ENCODE measurements around the gene SPECC1.
"Not testable (repeated sequence)": the region's sequence is repeated elsewhere in the genome, so short reads cannot be mapped to it uniquely, and the experiment has no call there.

SPECC1 gene

DNA sequence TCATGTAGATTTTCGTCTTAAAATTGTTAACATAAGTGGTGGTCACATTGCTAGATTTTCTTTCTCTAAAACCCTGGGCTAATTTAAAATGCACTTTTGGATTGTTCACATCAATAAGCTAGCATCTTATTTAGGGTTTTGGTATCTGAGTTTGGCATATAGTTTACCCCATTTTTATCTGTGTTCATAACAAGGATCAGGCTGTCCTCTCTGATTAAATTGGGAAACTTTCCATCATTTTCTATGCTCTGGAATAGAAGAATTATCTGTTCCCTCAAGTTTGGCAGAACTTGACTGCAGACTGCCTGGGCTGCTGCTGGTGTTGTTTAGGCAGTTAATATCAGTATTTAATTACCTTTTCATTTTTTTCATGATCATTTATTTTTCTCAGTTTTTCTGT lies 1.8 kb downstream of the SPECC1 start:
- DNase-seq (ENCODE audit: low read depth), result no peak

DNA sequence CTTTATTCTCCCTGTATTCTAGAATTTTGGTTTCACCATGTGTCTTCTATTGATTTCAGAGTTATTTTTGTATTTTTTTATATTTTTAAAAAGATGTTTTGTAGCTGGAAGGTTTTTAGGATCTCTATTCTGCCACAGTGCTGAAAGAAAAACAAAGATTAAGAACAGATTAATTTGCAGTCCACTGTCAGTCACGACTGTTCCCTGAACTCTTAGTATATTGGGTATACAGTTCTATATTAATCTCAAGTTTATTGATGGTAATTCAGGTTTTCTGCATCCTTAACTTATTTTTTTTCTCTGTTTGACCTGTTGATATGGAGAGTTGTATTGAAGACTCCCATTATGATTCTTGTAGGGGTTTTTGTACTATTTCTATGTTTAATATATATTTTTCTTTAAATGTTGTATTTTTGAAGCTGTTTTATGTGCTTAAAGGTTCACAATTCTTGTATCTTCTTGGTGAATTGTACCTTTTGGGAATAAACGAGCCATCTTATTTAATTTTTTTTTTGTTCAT lies 2.9 kb downstream of the SPECC1 start:
- DNase-seq (ENCODE audit: low read depth), result no peak

DNA sequence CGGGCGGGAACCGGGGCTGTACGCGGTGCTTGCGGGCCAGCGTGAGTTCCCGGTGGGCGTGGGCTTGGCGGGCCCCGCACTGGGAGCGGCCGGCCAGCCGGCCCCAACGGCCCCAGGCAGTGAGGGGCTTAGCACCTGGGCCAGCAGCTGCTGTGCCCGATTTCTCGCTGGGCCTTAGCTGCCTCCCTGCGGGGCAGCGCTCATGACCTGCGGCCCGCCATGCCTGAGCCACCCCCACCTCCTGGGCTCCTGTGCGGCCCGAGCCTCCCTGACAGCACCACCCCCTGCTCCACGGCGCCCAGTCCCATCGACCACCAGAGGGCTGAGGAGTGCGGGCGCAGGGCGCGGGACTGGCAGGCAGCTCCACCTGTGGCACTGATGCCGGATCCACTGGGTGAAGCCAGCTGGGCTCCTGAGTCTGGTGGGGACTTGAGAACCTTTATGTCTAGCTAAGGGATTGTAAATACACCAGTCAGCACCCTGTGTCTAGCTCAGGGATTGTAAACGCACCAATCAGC lies 7.4 kb downstream of the SPECC1 start:
- DNase-seq (ENCODE audit: low read depth), result not testable (repeated sequence)

DNA sequence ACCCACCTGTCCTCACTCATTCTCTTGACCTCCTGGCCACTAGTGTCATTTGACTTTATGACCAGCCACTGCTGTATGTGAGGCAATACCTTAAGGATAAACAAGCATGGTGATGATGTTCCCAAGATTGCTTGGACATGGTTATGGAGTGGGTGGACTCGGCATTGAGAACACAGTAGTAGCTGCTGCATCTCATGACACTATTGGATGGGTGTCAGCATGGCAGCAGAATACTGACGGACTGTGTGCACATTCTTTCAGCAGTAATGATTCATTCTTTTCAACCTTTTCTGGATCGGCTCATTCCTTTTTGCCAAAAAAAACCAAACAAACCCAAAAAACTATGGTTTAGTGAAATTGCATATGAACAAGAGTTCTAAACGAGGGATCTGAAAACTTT lies 13.5 kb downstream of the SPECC1 start:
- DNase-seq (ENCODE audit: low read depth), result no peak

DNA sequence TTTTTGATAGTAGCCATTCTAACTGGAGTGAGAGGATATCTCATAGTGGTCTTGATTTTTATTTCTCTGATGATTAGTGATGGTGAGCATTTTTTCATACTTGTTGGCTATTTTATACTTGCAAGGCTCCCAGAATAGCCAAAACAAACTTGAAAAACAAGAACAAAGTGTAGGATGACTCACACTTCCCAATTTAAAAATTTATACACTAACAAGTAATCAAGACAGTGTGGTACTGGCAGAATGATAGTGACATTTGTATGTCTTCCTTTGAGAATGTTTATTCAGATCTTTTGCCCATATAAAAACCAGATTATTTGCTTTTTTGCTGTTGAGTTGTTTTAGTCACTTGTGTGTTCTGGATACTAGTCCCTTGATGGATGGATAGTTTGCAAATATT lies 17.8 kb downstream of the SPECC1 start:
- DNase-seq (ENCODE audit: low read depth), result no peak

DNA sequence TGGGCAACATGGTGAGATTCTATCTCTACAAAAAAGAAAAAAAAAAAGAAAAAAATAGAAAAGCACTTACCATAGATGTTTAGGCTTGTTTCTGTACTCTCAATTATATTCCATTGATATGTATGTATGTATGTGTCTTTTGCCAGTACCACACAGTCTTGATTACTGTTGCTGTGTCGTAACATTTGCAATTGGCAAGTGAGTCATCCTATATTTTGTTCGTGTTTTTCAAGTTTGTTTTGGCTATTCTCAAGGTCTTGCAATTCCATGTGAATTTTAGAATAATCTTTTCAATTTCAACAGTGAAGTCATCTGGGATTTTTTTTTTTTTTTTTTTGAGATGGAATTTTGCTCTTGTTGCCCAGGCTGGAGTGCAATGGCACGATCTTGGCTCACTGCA lies 19.3 kb downstream of the SPECC1 start:
- DNase-seq (ENCODE audit: low read depth), result no peak

DNA sequence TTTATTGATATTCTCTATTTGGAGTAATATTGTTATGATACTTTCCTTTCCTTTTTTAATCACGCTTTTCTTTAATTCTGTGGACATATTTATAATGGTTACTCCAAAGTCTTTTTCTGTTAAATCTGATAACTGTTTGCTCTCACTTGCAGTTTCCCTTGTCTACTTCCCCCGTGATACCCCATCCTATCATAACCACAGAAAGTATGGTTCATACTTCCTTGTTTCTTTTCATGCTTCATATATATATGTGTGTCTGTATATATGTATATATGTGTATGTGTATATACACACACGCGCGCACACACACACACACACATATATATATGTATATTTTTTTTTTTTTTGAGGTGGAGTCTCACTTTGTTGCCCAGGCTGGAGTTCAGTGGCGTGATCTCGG lies 23.5 kb downstream of the SPECC1 start:
- peak; percentile 21 for DNase-seq (ENCODE audit: low read depth)

DNA sequence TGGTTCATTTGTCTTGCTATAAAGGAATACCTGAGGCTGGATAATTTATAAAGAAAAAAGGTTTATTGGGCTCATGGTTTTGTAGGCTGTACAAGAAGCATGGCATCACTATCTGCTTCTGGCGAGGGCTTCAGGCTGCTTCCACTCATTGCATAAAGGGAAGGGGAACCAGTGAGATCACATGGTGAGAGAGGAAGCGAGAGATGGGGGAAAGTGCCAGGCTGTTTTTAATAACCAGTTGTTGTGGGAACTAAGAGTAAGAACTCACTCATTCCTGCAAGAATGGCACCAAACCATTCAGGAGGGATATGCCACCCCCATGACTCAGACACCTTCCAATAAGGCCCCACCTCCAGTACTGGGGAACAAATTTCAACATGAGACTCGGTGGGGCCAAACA lies 24.3 kb downstream of the SPECC1 start:
- DNase-seq (ENCODE audit: low read depth), result no peak

DNA sequence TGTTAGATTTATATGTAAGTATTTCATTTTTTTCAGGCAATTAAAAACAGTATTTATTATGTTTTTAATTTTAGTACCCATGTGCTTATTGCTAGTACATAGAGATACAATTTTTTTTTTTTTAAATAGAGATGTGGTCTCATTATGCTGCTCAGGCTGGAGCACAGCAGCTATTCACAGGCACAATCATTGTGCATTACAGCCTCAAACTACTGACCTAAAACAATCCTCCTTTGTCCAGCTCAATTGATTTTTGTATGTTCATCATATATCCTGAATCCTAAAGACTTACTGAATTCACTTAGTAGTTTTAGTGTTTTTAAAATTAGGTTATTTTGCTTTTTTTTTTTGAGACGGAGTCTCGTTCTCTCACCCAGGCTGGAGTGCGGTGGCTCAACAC lies 26.3 kb downstream of the SPECC1 start:
- DNase-seq (ENCODE audit: low read depth), result no peak

DNA sequence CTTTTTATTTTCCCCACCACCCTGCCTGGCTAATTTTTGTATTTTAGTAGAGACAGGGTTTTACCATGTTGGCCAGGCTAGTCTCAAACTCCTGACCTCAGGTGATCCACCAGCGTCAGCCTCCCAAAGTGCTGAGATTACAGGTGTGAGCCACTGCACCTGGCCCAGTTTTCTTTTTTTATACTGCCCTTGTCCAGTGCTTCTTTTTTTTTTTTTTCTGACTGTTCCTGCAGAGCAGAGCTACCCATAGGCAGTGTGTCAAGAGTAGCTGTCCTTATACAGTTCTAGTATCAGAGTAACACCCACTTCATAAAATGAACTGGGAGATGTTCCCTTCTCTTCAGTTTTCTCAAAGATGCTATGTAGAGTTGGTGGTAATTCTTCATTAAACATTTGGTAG lies 28.1 kb downstream of the SPECC1 start:
- not testable (repeated sequence) for DNase-seq (ENCODE audit: low read depth)

DNA sequence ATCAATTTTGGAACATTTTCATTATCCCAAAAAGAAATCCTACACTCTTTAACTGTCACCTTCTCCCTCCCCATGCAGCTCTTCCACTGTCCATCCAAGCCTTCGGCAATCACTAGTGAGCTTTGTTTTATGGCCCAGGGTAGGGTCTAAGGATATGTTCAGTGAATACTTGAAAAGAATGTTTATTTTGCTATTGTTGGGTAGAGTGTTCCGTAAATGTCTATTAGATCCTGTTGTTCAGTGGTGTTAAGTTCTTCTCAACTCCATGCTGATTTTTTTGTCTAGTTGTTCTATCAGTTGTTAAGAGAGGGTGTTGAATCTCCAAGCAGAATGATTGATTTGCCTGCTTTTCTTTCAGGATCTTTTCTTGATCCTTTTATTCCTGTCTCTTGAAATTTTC lies 29.9 kb downstream of the SPECC1 start:
- no peak for DNase-seq (ENCODE audit: low read depth)

DNA sequence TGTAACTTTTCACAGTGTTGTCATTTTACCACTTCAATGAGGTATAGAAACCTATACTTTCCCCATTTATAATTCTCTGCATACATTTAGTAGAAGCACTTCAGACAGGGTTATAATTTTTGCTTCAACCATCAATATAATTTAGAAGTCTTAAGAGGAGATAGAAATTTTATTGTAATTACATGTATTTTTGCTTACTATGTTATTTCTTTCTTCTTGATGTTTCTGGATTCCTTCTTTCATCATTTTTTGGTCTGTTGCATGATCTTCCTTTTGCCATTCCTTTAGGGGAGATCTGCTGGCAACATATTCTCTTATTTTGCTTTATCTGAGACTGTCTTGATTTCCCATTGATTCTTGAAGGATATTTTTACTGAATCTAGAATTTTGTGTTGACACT lies 31.1 kb downstream of the SPECC1 start:
- DNase-seq (ENCODE audit: low read depth), result no peak

DNA sequence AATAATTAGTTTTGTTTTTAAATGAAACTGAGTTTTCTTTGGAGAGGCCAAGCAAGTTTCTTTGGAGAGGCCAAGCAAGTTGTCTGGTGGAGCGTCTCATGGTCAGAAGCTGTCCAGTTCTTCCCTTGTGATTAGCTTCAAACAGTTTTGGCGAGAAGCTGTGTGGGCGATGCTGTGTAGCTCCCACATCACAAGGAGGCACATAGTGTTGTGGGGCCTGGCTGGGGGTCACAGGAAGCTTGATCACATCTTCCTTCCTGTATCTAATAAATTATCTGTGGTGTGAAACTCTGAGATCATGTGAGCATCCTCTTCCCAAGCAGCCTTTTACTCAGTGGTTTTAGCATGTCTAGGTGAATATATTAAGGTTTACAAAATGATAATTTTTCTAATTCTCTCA lies 33.9 kb downstream of the SPECC1 start:
- no peak for DNase-seq (ENCODE audit: low read depth)

DNA sequence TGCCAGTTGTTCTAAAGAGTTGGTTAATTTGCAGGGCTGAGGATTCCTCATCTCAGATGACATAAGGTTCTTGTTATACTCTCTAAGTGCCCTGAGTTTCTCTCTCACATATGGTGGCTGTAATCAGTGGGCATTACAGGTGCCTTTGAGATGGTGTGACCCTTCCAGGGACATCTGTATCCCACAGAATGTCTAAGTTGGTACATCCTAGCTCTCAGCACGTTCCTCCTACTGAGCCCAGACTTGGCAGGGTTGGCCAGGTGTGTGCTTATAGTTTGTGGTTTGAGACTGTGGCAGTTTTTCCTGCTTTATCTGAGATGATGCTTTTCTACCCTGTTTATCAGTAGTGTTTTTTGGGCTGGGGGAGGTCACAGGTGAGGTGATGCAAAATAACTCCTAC lies 36.3 kb downstream of the SPECC1 start:
- DNase-seq (ENCODE audit: low read depth), result no peak

DNA sequence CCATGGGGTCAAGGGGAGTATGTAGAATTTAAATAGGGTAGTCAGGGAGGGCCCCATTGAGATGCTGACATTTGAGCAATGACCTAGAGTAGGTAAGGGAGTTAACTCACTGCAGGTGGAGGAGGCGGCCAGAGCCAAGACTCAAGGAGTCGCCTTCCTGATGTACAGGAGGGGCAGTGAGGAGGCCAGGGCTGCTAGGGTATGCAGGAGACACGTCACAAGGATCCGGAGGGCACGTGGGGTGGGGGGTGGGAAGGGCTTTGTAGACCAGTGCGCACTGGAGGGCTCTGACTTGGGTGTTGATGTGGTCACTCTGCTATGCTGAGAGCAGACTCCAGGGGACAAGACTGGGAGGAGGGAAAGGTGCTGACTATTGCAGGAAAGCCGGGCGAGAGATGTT lies 37.5 kb downstream of the SPECC1 start:
- DNase-seq (ENCODE audit: low read depth), result no peak

DNA sequence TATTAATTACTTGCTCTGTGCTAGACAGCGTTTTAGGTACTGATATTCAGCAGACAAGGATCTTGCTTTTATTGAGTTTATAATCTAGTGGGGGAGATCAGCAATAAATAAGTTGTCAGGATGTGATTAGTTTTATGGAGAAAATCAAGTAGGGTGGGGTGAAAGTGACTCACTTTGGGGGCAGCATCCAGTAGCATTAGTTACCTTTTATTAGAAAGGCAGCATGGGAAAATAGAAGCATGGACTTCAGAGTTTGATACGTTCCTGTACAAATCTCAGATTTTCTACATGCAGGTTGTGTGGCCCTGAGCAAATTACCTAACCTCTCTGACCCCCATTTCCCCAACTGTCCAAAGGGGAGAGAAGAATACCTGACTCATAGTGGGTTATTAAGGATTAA lies 42.5 kb downstream of the SPECC1 start:
- no peak for DNase-seq (ENCODE audit: low read depth)

DNA sequence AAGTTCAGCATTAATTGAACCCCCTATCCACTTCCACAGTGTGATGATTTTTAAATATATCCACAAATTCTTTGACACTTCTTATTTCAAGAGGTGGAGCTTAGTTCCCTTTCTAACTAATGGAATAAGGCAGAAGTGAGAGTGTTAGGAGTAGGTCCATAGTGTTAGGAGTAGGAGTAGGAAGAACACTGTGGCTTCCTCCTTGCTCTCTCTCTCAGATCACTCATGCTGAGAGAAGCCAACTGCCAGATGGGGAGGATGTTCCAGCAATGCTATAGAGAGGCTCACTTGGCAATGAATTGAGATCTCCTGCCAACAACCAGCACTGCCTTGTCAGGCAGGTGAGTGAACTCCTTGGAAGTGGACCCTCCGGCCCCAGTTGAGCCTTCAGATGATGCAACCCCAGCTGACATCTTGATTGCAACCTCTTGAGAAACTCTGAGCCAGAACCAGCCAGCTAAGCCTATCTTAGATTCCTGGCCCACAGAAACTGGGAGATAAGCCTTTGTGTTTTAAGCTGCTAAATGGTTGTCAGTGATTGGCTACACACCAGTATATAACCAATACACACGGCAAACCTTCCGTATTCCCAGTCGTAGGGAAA lies 44.3 kb downstream of the SPECC1 start:
- DNase-seq (ENCODE audit: low read depth), result no peak

DNA sequence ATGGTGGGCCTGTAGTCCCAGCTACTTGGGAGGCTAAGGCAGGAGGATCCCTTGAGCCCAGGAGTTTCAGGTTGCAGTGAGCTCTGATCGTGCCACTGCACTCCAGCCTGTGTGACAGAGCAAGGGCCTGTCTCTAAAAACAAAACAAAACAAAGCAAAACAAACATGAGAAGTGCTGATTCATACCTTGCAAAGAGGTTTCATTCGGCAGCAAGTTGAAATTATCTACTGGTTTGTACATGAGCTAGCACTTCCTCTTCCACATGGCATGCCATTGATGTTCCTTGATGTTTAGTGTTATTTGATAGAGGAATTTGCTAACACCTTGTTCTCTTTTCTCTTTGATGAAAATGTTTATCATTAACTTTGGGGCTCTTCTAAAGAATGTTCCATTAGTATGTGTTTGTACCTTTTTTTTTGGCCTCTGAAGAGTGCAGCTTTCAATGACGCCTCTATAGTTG lies 50.6 kb downstream of the SPECC1 start:
- no peak for DNase-seq (ENCODE audit: low read depth)

DNA sequence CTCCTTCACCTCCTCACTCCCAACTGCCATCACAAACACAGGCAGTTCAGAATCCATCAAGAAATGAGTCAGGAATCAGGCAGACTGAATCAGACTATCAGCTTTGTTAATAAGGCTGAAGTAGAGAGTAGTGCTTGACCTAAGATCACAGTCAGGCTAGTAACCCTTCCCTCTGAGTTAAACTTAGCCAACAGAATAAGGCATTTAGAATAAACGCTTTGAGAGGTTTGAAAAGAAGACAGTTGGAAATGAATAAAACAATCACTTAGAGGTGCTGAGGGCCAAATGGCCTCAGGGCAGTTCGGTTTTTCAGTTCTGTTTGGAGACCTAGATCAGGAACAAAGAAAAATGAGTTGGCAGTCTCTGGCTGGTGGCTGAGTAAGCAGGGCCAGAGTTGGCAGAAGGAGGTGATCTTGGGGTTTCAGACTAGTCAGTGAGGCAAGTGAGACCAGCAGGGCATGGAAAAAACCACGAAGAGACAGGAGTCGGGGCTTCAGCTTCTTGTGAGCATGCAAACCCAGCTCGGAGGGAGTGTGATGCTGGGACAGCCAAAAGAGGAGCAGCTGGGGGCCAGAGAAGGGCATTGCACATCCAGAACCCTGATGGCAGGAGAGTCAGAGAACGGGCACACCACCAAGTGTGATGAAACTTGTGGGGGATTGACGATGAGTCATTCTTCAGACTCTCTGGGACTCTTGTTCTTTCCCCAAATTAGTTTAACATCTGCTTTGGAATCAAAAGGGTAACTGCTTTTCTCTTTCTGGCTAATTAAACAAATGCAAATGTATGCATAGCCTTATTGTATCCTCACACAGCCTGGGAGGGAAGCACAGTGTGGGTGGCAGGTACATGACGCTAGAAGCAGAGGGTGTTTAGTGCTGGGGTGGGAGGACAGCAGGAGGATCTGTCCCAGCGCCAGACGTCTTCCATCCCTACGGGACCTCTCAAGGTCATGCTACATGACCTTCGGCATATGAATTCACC lies 54.8 kb downstream of the SPECC1 start:
- DNase-seq (ENCODE audit: low read depth), result no peak

DNA sequence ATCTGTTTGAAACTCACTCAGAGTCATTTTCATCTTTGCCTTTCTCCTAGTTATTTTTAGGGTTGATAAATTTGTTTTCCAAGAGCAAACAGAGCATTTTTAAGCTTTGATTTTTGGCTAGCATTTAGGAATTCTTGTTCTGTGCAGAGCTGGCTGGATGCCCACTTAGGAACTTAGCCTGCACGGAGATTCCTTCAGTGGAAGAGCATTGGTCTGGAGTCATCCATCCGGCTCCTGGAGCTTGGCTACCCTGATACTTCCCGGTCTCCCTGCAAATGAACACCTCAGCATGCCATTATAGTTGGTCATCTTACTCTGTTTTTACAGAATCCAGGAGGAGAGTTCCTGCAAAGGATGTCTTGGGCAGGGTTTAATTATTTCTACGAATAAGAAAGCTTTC lies 57.1 kb downstream of the SPECC1 start:
- DNase-seq (ENCODE audit: low read depth), result no peak

DNA sequence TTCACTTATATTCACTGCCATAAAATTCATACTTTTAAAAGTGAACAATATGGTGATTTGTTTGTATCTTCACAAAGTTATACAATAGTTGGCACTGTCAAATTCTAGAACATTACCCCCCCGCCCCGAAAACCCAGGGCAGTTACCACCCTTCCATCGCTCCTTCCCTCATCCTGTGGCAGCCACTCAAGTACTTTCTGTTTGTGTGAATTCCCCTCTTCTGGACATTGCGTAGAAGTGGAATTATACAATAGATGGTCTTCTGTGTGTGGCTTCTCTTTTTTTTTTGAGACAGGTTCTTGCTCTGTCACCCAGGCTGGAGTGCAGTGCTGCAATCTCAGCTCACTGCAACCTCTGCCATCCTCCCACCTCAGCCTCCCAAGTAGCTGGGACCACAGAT lies 58.6 kb downstream of the SPECC1 start:
- no peak for DNase-seq (ENCODE audit: low read depth)

DNA sequence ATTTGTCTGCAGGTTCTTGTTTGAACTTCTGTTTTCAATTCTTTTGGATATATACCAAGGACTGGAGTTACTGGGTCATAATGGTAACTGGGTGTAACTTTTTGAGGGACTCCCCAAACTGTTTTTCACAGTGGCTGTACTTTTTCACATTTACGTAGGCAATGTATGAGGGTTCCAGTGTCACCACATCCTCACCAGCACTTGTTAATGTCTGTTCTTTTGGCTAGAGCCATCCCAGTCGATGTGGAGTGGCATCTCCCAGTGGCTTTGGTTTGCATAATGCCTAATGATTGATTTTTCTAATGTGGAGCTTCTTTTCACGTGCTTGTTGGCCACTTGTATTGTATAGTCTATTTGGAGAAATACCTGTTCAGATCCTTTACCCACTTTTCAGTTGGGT lies 59.3 kb downstream of the SPECC1 start:
- DNase-seq (ENCODE audit: low read depth), result no peak

Data from CMK (cell line).